Measurements from ENCODE around the gene PXMP2. TPM values are rescaled to one million over a fixed set of nuclear protein-coding genes. Genes with fewer than 3 reads are reported as not detected.

Gene PXMP2
- total RNA-seq, 1 donor from 2014 or later: 62.5 TPM

DNA sequence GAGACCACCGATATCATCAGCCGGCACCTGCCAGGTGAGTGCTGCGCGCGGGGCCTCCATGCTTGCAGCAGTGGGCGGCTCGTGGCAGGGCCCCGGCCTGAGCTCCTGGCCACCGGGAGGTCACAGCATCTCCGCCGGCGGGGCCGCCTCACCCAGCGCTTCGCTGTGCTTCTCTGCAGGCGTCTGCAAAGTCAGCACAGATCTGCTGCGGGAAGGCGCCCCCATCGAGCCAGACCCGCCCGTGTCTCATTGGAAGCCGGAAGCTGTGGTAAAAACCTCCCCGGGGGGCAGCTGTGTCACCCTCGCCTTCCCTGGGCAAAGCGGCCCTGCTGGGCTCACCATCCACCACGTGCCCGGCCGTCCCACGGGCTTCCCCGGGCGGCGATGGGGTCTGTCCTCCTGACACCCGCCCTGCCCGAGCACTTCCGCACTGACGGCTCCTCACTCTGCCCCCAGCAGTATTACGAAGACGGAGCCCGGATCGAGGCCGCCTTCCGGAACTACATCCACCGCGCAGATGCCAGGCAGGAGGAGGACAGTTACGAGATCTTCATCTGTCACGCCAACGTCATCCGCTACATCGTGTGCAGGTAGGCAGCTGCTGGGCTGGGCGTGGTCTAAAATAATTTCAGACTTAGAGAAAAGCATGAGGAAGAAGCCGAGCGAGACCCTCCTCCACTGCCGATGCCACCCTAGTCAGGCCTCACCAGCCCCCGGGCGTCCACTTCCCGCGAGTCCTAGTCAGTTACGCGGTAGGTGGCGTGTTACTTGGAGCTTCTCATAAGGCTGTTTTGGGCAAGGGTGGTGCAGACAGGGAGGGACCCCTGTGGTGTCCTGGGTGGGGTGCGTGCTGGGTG lies 30.4 kb downstream of the PXMP2 start:
- intact Hi-C loops (cut with DNase I): no loop called here
- DNase-seq (ENCODE audit: missing footprints) (no peak), ATAC-seq (no peak)

DNA sequence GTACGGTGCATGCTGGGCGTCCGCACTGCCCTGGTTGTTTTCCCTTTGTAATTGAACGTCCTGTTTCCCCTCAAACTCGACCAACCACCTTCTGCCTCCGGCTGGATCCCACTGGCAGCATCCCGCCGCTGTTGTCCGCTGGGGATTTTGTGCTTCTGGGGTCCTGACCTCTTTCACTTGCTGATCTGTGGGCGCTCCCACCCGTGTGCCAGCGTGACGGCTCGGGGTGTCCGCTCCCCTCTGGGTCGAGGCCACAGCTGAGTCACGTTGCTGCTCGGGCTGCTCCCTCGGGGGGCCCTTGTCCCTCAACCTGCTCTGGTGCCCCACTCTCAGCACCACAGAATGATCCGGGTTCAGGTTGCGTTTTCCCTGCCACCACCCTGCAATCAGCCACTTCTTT lies 31.3 kb downstream of the PXMP2 start:
- ATAC-seq (no peak), DNase-seq (ENCODE audit: missing footprints) (no peak)
- intact Hi-C loops (cut with DNase I): no loop called here

- intact Hi-C loops (cut with DNase I): no loop called here
- DNase-seq (ENCODE audit: missing footprints): no peak
- ATAC-seq: no peak
These were observed 32.0 kb downstream of the PXMP2 start for GRCh38 chr12:132719141-132719953.

DNA sequence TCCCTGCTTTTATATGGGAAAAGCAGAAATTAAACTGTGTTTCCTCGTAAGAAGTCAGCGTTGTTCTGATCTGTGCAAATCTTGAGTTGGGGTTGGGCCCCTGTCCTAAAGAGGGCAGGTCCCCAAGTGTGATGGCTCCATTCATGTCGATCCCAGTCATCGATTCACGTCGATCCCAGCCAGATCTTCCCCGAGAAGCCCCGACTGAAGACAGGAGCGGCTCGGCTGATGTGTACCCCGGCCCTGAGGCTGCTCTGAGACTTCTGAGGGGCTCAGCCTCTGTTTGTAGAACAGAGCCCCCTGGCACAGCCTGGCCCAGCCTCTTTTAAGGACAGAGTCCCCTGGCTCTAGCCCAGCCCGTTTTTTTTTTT lies 32.6 kb downstream of the PXMP2 start:
- no peak for DNase-seq (ENCODE audit: missing footprints)
- intact Hi-C loops (cut with DNase I): no loop called here
- ATAC-seq: no peak

DNA sequence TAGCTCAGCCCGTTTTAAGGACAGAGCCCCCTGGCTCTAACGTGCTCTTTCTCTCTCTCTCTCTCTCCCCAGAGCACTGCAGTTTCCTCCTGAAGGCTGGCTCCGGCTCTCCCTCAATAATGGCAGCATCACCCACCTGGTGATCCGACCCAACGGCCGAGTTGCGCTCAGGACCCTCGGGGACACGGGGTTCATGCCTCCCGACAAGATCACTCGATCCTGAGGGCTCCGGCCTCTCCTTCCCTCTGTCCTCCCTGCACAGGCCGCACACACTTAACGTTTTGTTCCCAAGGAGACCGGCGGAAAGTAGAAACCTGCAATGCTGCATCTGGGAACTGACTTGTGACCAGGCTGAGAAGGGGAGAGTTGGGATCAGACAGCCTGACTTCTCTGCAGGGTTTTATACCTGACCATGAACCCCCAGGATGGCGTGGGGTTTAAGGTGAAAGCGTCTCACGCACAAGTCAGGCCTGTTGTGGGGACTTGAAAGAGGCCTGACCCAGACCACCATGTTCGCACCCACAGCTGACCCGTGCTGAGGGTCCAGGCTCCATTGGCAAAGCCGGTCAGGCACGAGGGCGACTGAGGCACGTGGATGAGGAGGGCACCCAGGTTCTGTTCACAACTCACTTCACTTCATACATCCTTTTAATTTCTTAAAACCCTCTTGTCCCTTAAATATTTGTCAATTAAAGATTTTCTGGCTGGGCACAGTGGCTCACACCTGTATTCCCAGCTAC lies 33.4 kb downstream of the PXMP2 start:
- ATAC-seq (no peak), DNase-seq (ENCODE audit: missing footprints) (no peak)
- intact Hi-C loops (cut with DNase I): no loop called here

DNA sequence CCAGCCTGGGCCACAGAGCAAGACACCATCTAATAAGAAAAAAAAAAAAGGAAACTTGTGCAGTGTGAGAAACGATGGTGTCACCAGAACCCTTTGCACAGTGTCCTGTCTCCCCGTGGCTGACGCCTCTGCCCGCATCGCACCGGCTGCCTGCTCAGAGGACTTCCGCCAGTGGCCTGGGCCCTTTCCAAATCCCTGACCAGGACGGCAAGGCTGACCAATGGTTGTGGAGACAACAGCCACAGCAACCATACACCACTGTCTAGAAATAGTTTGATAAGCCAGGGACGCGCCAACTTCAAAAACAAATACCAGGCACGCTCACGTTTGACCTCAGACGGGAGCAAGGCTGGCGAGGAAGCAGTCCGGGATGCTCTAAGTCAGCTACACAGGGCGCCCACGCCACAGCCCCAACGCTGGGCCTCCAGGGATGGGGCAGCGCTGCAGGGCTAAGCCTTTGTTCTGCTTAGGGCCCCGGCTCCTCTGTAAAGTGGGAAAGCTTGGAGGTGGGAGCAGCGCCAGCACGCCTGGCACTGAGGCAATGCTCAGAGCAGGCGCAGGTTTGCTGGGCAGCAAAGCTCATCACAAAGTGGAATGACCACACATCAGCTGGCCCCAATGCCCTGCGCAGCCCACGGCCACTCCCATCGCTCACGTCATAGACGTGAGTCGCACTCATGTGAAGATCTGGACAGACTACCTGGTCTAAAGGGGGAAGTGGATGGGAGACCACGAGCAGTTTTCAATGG lies 35.8 kb downstream of the PXMP2 start:
- intact Hi-C loops (cut with DNase I): no loop called here
- DNase-seq (ENCODE audit: missing footprints) (no peak), ATAC-seq (peak; percentile 73)

- intact Hi-C loops (cut with DNase I): no loop called here
- DNase-seq (ENCODE audit: missing footprints) (no peak), ATAC-seq (no peak)
These were observed 36.4 kb downstream of the PXMP2 start for GRCh38 chr12:132723764-132724140.

DNA sequence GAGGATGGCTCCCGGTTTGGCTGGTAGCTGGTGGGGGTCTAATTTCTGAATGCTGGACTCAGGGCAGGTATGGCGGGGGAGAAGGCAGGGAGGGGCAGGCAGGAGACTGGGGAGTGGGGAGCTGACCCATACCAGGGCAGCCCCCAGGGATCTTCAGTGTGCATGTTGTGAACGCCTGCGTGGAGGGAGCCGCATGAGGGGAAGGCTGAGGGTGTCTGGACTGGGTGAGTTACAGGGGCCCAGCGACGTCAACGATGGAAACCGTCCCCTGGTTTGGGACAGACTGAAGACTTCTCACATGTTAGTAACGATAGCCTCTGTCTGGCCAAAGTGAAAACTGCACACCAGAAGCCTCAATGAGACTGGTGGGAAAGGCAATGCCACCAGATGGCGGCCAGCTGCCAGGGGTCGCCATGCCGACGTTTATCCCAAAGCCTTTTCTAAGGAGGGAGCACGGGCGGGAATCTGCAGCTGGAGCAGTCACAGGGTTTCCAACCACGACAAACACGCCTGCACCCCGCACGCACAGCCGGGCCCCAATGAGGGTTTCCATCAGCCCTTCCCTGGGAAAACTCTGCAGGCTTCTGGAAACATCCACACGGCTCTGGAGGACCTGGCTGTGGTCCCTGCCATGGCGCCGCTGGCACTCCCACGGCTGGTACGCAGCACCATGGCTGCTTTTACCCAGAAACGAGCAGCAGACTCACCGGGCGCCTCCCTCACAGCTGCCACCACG lies 37.3 kb downstream of the PXMP2 start:
- DNase-seq (ENCODE audit: missing footprints) (peak; percentile 48), ATAC-seq (no peak)
- intact Hi-C loops (cut with DNase I): no loop called here

- intact Hi-C loops (cut with DNase I): no loop called here
- DNase-seq (ENCODE audit: missing footprints) (peak; percentile 53), ATAC-seq (no peak)
These were observed 39.0 kb downstream of the PXMP2 start for GRCh38 chr12:132726386-132726785.

DNA sequence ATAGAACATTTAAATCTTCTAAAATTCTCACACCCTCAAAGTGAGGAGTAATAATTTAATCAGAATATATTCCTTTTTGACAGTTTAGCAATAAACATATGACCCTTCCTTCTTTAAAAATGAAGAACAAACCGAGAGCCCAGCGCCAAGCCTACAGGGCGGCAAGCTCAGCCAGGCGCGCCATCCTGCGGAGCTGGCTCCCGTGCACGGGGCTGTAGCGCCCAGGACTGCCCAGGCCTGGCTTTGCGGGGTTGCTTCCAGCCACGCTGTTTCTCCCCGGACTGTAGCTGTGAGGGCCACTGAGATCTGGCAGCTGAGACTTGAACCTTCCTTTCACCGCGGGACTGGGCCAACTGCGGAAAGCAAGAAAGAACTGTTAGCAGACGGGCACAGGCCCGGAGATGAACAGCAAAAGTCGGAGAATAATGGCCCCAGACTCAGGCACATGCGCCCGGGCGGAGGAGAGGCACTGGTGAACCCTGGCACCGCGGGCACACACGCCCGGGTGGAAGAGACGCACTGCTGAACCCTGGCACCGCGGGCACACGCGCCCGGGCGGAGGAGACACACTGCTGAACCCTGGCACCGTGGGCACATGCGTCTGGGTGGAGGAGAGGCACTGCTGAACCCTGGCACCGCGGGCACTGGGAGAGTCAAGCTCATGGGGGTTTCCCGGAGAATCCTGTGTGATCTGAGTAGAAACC lies 39.9 kb downstream of the PXMP2 start:
- no peak for ATAC-seq
- intact Hi-C loops (cut with DNase I): no loop called here
- peak; percentile 45 for DNase-seq (ENCODE audit: missing footprints)

- ATAC-seq: no peak
- intact Hi-C loops (cut with DNase I): no loop called here
- DNase-seq (ENCODE audit: missing footprints): no peak
These were observed 41.1 kb downstream of the PXMP2 start for GRCh38 chr12:132728502-132728901.

GRCh38 chr12:132729541-132730320 lies 42.3 kb downstream of the PXMP2 start:
- no peak for DNase-seq (ENCODE audit: missing footprints)
- intact Hi-C loops (cut with DNase I): no loop called here
- no peak for ATAC-seq

- DNase-seq (ENCODE audit: missing footprints): no peak
- no peak for ATAC-seq
These were observed 43.0 kb downstream of the PXMP2 start for GRCh38 chr12:132730353-132730752.

DNA sequence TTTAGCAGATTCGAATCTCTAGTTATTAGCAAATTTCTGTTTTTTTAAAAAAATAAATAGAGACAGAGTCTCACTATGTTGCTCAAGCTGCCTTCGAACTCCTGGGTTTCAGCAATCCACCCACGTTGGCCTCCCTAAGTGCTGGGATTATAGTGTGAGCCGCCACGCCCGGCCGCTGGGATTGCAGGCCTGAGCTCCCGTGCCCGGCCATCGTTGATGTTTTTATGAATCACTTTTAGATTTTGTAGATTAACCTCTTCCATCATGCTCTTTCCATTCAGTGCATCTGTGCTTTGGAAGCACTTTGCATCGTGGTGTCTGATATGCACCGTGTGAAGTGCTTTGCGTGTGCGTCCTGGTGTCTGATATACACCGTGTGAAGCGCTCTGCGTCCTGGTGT lies 44.2 kb downstream of the PXMP2 start:
- DNase-seq (ENCODE audit: missing footprints) (no peak), ATAC-seq (no peak)
- intact Hi-C loops (cut with DNase I): no loop called here

More at GRCh38 chr12:132730353-132730752, 43.0 kb downstream of the PXMP2 start:
- intact Hi-C loops (cut with DNase I): no loop called here

- DNase-seq (ENCODE audit: missing footprints) (no peak), ATAC-seq (no peak)
- intact Hi-C loops (cut with DNase I): no loop called here
These were observed 46.8 kb downstream of the PXMP2 start for GRCh38 chr12:132734206-132734605.

- DNase-seq (ENCODE audit: missing footprints) (no peak), ATAC-seq (no peak)
- intact Hi-C loops (cut with DNase I): no loop called here
These were observed 48.1 kb downstream of the PXMP2 start for GRCh38 chr12:132735496-132735895.

GRCh38 chr12:132736378-132736777 lies 49.0 kb downstream of the PXMP2 start:
- DNase-seq (ENCODE audit: missing footprints): no peak
- ATAC-seq: no peak

More at GRCh38 chr12:132736378-132736777, 49.0 kb downstream of the PXMP2 start:
- intact Hi-C loops (cut with DNase I): no loop called here

Measured in Right ventricle myocardium inferior (tissue), 1 donor.